HCT116 (cell line): ENCODE data around the gene TEX29.

ENCODE experiments used
- CTCF ChIP-seq, 3 experiments: fragments of 200-600 bp in 1 of 3; sonication (generic) in 1 of 3; IDR thresholded peaks in 2 of 3; conservative IDR thresholded peaks in 1 of 3; 2 replicates each; pipeline ENCODE4 v1.5.1; 2012 to 2017; ENCODE audit warnings: low read depth in 2 of 3, low read length in 2 of 3, antibody characterized with exemption in 1 of 3, borderline replicate concordance in 1 of 3, control low read depth in 1 of 3, mild to moderate bottlenecking in 1 of 3, mixed read lengths in 1 of 3, mixed run types in 1 of 3, moderate library complexity in 1 of 3; ENCODE audit not compliant: insufficient read depth in 1 of 3
- POLR2A ChIP-seq: IDR thresholded peaks from 2 replicates; pipeline ENCODE4 v1.7.0; 2011; ENCODE audit warnings: borderline replicate concordance; ENCODE audit not compliant: insufficient read depth, insufficient read length; ENCODE audit errors: extremely low read depth
- POLR2AphosphoS5 ChIP-seq: IDR thresholded peaks from 2 replicates; pipeline ENCODE4 v1.6.1; 2011; ENCODE audit warnings: mild to moderate bottlenecking, low read depth, low read length, moderate library complexity
- SP1 ChIP-seq: IDR thresholded peaks from 2 replicates; pipeline ENCODE4 v1.6.1; 2012; ENCODE audit warnings: low read depth
- YY1 ChIP-seq: IDR thresholded peaks from 2 replicates; pipeline ENCODE4 v1.6.1; 2011; ENCODE audit warnings: low read length, low read depth, moderate library complexity, mild to moderate bottlenecking; ENCODE audit not compliant: insufficient replicate concordance; ENCODE audit errors: extremely low read depth

GRCh38 chr13:111359237-111359915, 38.9 kb downstream of the TEX29 start:
- TF ChIP-seq POLR2AphosphoS5 (no peak), POLR2A (no peak), SP1 (no peak), YY1 (no peak), CTCF (IDR thresholded peaks at IDR 0.05 in 2 of 3, conservative IDR thresholded peaks at IDR 0.05 in 1 of 3; ENCODE audit: borderline replicate concordance in 1 of 3, insufficient read depth in 1 of 3, low read depth in 2 of 3, low read length in 2 of 3) (no peak)
